DND-41 (cell line): ENCODE measurements around the gene CSN3.
"Not testable (repeated sequence)": the region's sequence is repeated elsewhere in the genome, so short reads cannot be mapped to it uniquely, and the experiment has no call there.

ENCODE experiments used
- ATAC-seq: fragments of 200-7000 bp; cut with Tn5 transposase; 3 replicates; pipeline ENCODE4 v1.9.1; 2021; ENCODE audit warnings: low read depth; ENCODE audit not compliant: insufficient read depth
- DNase-seq: peaks from one replicate; pipeline ENCODE4 v3.0.0-alpha.2; 2020
- H2AFZ ChIP-seq: 2 replicates; pipeline ENCODE4 v1.6.0; 2012; ENCODE audit warnings: low read depth, low read length
- H3K27ac ChIP-seq: 2 replicates; pipeline ENCODE4 v1.5.1; 2012; ENCODE audit warnings: low read length, inconsistent platforms
- H3K27me3 ChIP-seq: fragments of 200-600 bp; sonication (generic); 2 replicates; pipeline ENCODE4 v1.6.0; 2012; ENCODE audit warnings: low read length, mild to moderate bottlenecking, inconsistent platforms; ENCODE audit not compliant: insufficient read depth, poor library complexity
- H3K36me3 ChIP-seq: 2 replicates; pipeline ENCODE4 v1.5.1; 2012; ENCODE audit warnings: low read length, inconsistent platforms; ENCODE audit not compliant: insufficient read depth
- H3K4me1 ChIP-seq: 2 replicates; pipeline ENCODE4 v1.5.1; 2012; ENCODE audit warnings: mild to moderate bottlenecking, low read length; ENCODE audit not compliant: insufficient read depth
- H3K4me2 ChIP-seq: 2 replicates; pipeline ENCODE4 v1.6.0; 2012; ENCODE audit warnings: mild to moderate bottlenecking, moderate library complexity, low read length, inconsistent platforms; ENCODE audit not compliant: insufficient read depth
- H3K4me3 ChIP-seq, 2 experiments: fragments of 200-600 bp in 1 of 2; shearing (Covaris generic) in 1 of 2; 2 replicates each; pipeline ENCODE4 v1.5.1; 2012 to 2016; ENCODE audit warnings: inconsistent platforms in 2 of 2, low read length in 2 of 2, mild to moderate bottlenecking in 2 of 2, low read depth in 1 of 2, moderate library complexity in 1 of 2
- H3K79me2 ChIP-seq: 2 replicates; pipeline ENCODE4 v1.6.0; 2012; ENCODE audit warnings: low read length, inconsistent platforms; ENCODE audit not compliant: insufficient read depth
- H3K9ac ChIP-seq: 2 replicates; pipeline ENCODE4 v1.6.0; 2012; ENCODE audit warnings: low read depth, mild to moderate bottlenecking, inconsistent platforms, low read length, moderate library complexity
- H3K9me3 ChIP-seq: 2 replicates; pipeline ENCODE4 v1.5.1; 2012; ENCODE audit warnings: low read length, moderate library complexity, mild to moderate bottlenecking, inconsistent platforms; ENCODE audit not compliant: insufficient read depth, severe bottlenecking
- H4K20me1 ChIP-seq: 2 replicates; pipeline ENCODE4 v1.6.0; 2012; ENCODE audit warnings: low read length; ENCODE audit not compliant: insufficient read depth
- EZH2 ChIP-seq: IDR thresholded peaks from 3 replicates; pipeline ENCODE4 v1.6.1; 2012; ENCODE audit warnings: borderline replicate concordance, low read depth, mild to moderate bottlenecking, moderate library complexity, low read length, inconsistent platforms; ENCODE audit not compliant: severe bottlenecking
- TF ChIP-seq, protein P1 (sequence below): IDR thresholded peaks from 2 replicates; pipeline ENCODE4 v1.5.1; 2012; ENCODE audit warnings: borderline replicate concordance, low read length, moderate library complexity, mild to moderate bottlenecking; ENCODE audit not compliant: poor library complexity, severe bottlenecking; ENCODE audit errors: extremely low read depth

The CSN3 gene, protein sequence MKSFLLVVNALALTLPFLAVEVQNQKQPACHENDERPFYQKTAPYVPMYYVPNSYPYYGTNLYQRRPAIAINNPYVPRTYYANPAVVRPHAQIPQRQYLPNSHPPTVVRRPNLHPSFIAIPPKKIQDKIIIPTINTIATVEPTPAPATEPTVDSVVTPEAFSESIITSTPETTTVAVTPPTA

DNA sequence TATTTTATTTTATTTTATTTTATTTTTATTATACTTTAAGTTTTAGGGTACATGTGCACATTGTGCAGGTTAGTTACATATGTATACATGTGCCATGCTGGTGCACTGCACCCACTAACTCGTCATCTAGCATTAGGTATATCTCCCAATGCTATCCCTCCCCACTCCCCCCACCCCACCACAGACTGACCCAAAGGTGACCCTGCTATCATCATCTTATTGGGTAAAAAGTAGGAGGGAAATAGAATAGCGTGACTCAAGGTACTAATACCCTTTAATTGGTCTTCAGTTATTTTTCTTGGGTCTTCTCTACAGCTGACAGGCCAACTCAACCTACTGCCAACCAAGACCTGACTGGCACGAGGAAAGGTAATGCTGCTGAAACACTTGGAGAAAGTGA lies at the start of gene CSN3:
TSS of gene CSN3 (plus strand) at position 301 of the 400 bp plus-strand sequence. CDS start 2,223 bp downstream, outside the sequence.
- not testable (repeated sequence) for H3K9ac ChIP-seq, ATAC-seq

DNA sequence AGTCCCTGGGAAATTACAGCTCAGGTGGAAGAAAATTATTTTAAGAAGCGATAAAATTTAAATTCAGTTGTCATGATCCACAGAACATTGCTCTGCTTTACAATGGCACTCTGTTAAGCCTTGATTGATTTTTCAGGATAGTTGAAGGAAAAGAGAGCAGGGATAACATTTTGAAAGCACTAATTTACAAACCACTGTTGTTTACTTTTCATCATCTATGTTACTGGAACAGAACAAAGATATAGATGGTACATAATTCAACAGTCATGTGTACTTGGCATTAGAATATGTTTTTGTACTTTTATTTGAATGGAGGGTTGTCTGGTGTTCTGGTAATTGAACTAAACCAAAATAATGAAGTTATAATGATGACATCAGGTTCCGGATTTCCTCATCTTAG lies 49.5 kb upstream of the CSN3 start:
- Histone ChIP-seq H4K20me1 (no peaks in the 10 kb centered on the region), H3K27ac (no peak overlapping the region), H3K36me3 (no peaks in the 10 kb centered on the region), H2AFZ (no peak overlapping the region), H3K79me2 (no peaks in the 10 kb centered on the region), H3K4me3 (no peak overlapping the region), H3K4me1 (no peaks in the 10 kb centered on the region), H3K9ac (no peak overlapping the region), H3K9me3 (no peaks in the 10 kb centered on the region), H3K27me3 (peaks cover 10% of the 10 kb centered on the region), H3K4me2 (no peak overlapping the region)
- TF ChIP-seq, protein P1, sequence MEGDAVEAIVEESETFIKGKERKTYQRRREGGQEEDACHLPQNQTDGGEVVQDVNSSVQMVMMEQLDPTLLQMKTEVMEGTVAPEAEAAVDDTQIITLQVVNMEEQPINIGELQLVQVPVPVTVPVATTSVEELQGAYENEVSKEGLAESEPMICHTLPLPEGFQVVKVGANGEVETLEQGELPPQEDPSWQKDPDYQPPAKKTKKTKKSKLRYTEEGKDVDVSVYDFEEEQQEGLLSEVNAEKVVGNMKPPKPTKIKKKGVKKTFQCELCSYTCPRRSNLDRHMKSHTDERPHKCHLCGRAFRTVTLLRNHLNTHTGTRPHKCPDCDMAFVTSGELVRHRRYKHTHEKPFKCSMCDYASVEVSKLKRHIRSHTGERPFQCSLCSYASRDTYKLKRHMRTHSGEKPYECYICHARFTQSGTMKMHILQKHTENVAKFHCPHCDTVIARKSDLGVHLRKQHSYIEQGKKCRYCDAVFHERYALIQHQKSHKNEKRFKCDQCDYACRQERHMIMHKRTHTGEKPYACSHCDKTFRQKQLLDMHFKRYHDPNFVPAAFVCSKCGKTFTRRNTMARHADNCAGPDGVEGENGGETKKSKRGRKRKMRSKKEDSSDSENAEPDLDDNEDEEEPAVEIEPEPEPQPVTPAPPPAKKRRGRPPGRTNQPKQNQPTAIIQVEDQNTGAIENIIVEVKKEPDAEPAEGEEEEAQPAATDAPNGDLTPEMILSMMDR: no peak
- no peak for TF ChIP-seq EZH2
- DNase-seq: no peak
- no peak for ATAC-seq

More for the DNA sequence above, at the start of gene CSN3:
- H4K20me1 ChIP-seq, H3K4me2 ChIP-seq, H3K36me3 ChIP-seq, H3K79me2 ChIP-seq, H3K27ac ChIP-seq, H3K4me1 ChIP-seq, H3K27me3 ChIP-seq, H3K9me3 ChIP-seq, H2AFZ ChIP-seq, H3K4me3 ChIP-seq, DNase-seq: not testable (repeated sequence)

DNA sequence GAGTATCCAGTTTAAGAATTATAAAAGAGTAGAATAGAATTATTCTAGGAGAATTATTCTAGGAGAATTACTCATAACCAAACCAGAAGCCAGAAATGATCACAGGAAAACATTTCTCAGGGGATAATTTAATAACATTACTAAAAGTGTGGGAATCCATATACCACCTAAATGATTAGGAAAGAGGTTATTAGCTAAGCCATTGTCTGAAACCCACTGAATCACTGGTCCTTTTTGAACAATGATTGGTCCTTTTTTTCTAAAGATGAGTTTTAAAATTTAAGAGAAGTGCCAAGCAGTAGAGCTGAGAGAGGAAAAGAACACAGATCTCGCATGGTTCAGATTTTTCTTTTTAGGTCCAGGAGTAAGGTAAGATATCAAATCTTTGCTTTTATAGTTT lies 47.0 kb upstream of the CSN3 start, which contains the start of gene ODAM:
TSS of gene ODAM (plus strand) at position 301 of the 400 bp plus-strand sequence. CDS start 819 bp downstream, outside the sequence.
- no peak for ATAC-seq
- Histone ChIP-seq H2AFZ (no peak within 1 kb of the TSS), H4K20me1 (no peaks in the 10 kb centered on the region)

DNA sequence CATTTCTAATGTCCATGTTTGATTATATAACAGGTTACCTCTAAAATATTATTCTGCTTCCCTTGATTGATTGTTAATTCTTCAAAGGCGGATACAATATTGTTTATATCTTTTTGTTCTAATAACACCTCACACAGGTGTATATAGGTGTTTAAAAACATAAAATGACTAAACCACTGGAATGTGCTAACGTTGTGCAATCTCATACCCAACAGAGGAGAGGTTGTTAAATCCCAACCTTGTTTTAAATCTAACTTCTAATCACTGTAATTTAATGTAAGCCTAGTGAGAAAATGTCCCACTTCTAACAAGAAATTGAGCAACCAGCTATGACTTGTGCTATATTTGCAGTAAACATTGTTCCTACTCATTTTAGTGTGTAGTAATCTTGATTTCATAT lies 45.5 kb upstream of the CSN3 start:
- ATAC-seq (no peak), DNase-seq (no peak)
- Histone ChIP-seq H4K20me1 (no peaks in the 10 kb centered on the region), H3K79me2 (no peaks in the 10 kb centered on the region), H3K36me3 (no peaks in the 10 kb centered on the region), H3K4me2 (no peak overlapping the region), H3K27me3 (peaks cover 5% of the 10 kb centered on the region), H3K9ac (no peak overlapping the region), H3K27ac (no peak overlapping the region), H3K9me3 (no peaks in the 10 kb centered on the region), H2AFZ (no peak overlapping the region), H3K4me1 (no peaks in the 10 kb centered on the region), H3K4me3 (no peak overlapping the region)
- TF ChIP-seq, protein P1: no peak
- no peak for TF ChIP-seq EZH2

More for the DNA sequence above, 47.0 kb upstream of the CSN3 start, which contains the start of gene ODAM:
- H3K4me1 ChIP-seq: no peaks in the 10 kb centered on the region
- TF ChIP-seq EZH2: no peak
- TF ChIP-seq, protein P1: no peak
- no peak for DNase-seq
- H3K4me2 ChIP-seq: no peak within 1 kb of the TSS
- H3K9ac ChIP-seq: no peak within 1 kb of the TSS
- no peaks in the 10 kb centered on the region for H3K9me3 ChIP-seq
- H3K27me3 ChIP-seq: peaks cover 10% of the 10 kb centered on the region
- no peak within 1 kb of the TSS for H3K4me3 ChIP-seq
- H3K27ac ChIP-seq: no peak within 1 kb of the TSS
- no peaks in the 10 kb centered on the region for H3K36me3 ChIP-seq
- no peaks in the 10 kb centered on the region for H3K79me2 ChIP-seq
